AG04450 (cell line): Measurements from ENCODE around the gene DNM3. TPM values are rescaled to one million over a fixed set of nuclear protein-coding genes. Genes with fewer than 3 reads are reported as not detected.
A peak's percentile ranks its signal among the peaks of the same experiment; 100 is the strongest.

Source experiments
- CTCF ChIA-PET: fragments of 300-600, 350-600 bp; formaldehyde crosslinking; extraction: SDS; loops from one replicate; lab custom pipeline; 2022; ENCODE audit warnings: antibody characterized with exemption, inconsistent platforms; lab: Charles Lee
- POLR2A ChIA-PET: fragments of 350-600 bp; formaldehyde crosslinking; extraction: SDS; loops from one replicate; lab custom pipeline; 2021; ENCODE audit warnings: antibody characterized with exemption, inconsistent platforms; lab: Yijun Ruan, JAX
- DNase-seq: peaks from one replicate; pipeline ENCODE4 v3.0.0-alpha.2; 2011; ENCODE audit warnings: low read depth, low spot score
- H3K27ac ChIP-seq: one replicate; pipeline ENCODE4 v1.5.1; 2012; ENCODE audit warnings: low read depth, low read length, control low read depth
- H3K27me3 ChIP-seq: one replicate; pipeline ENCODE4 v1.6.0; 2012; ENCODE audit warnings: low read length; ENCODE audit not compliant: control insufficient read depth, insufficient read depth
- H3K4me3 ChIP-seq: 2 replicates; pipeline ENCODE4 v1.5.1; 2011; ENCODE audit warnings: mild to moderate bottlenecking, low read depth, low read length, control low read depth
- H3K9me3 ChIP-seq: 2 replicates; pipeline ENCODE4 v1.5.1; 2012; ENCODE audit warnings: low read length; ENCODE audit not compliant: control insufficient read depth, insufficient read depth
- polyA plus RNA-seq: library from polyadenylated mRNA; depleted of rRNA; stranded (reverse); fragments of >200 nt; gene quantifications from 2 replicates; pipeline ENCODE4 v1.2.3, GENCODE V29; 2011
- TF ChIP-seq, protein P1 (sequence below): IDR thresholded peaks from 2 replicates; pipeline ENCODE4 v1.5.1; 2011; ENCODE audit warnings: low read depth, low read length, control low read depth, inconsistent platforms

Gene DNM3
- polyA plus RNA-seq, 1 experiment, result 0.37 TPM

DNA sequence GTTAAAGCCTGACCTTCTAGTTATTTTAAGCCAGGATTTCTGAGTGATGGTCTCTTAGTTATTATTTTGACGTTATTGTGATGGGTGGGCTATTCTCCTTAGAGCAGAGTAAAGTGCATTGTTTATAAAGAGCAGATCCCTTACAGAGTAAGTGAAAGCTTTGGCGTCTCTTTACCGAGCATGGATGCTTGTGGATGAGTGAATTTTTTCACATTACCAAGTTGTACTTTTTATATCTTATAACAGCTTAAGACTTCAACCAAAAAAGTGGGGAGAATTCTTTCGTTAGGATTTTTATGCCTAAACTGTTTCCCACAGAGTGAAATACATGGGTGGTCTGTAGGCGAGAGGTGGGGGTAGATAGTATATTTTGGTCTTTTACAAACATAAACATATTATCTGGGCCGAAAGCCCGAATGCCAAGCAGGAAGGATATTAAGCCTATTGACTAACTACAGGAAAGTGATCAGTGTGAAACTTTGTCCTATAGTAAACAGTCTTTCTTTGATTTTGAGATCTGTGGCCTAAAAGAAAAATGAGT is 300.1 kb downstream of the DNM3 start:
- DNase-seq, result no peak
- TF ChIP-seq, protein P1, sequence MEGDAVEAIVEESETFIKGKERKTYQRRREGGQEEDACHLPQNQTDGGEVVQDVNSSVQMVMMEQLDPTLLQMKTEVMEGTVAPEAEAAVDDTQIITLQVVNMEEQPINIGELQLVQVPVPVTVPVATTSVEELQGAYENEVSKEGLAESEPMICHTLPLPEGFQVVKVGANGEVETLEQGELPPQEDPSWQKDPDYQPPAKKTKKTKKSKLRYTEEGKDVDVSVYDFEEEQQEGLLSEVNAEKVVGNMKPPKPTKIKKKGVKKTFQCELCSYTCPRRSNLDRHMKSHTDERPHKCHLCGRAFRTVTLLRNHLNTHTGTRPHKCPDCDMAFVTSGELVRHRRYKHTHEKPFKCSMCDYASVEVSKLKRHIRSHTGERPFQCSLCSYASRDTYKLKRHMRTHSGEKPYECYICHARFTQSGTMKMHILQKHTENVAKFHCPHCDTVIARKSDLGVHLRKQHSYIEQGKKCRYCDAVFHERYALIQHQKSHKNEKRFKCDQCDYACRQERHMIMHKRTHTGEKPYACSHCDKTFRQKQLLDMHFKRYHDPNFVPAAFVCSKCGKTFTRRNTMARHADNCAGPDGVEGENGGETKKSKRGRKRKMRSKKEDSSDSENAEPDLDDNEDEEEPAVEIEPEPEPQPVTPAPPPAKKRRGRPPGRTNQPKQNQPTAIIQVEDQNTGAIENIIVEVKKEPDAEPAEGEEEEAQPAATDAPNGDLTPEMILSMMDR, result no peak
- POLR2A ChIA-PET, result interaction anchor here (1.3 kb wide), 1 partner anchor 182 kb away, joined by 3 read pairs; no protein-coding TSS in a partner anchor

DNA sequence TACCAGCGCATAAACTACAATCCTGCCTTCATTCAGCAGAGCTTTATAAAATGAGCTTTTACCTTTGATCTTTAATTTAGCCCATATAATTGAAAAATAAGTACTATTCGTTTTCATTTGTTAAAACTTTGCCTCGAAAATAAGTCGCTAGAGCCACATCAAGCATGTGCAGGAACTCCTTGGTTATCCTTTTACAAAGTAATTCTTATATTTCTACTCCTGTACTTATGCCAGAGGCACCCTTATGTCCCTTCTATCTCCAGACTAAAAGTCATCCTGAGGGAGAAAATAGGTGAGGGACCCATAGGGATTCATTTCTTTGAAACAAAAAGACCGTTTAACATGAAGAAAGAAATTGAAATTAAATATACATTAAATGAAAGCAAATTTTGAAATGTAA is 301.0 kb downstream of the DNM3 start:
- no peaks in the 10 kb centered on the region for H3K9me3 ChIP-seq
- no peak overlapping the region for H3K27ac ChIP-seq
- POLR2A ChIA-PET, result interaction anchor here (1.3 kb wide), 1 partner anchor 181 kb away, joined by 3 read pairs; no protein-coding TSS in a partner anchor
- TF ChIP-seq, protein P1, result no peak
- no peak for DNase-seq
- peak overlapping the region; percentile 84 for H3K4me3 ChIP-seq
- CTCF ChIA-PET, result interaction anchor here (1.9 to 2.1 kb wide), 2 partner anchors 140 to 257 kb away, joined by 6 to 8 read pairs; no protein-coding TSS in a partner anchor
- no peaks in the 10 kb centered on the region for H3K27me3 ChIP-seq

More for the DNA sequence above, 300.1 kb downstream of the DNM3 start:
- H3K27me3 ChIP-seq, result no peaks in the 10 kb centered on the region
- H3K4me3 ChIP-seq, result peak overlapping the region; percentile 84
- H3K27ac ChIP-seq, result no peak overlapping the region
- no peaks in the 10 kb centered on the region for H3K9me3 ChIP-seq
- CTCF ChIA-PET, result interaction anchor here (1.9 to 2.1 kb wide), 2 partner anchors 139 to 258 kb away, joined by 6 to 8 read pairs; no protein-coding TSS in a partner anchor

DNA sequence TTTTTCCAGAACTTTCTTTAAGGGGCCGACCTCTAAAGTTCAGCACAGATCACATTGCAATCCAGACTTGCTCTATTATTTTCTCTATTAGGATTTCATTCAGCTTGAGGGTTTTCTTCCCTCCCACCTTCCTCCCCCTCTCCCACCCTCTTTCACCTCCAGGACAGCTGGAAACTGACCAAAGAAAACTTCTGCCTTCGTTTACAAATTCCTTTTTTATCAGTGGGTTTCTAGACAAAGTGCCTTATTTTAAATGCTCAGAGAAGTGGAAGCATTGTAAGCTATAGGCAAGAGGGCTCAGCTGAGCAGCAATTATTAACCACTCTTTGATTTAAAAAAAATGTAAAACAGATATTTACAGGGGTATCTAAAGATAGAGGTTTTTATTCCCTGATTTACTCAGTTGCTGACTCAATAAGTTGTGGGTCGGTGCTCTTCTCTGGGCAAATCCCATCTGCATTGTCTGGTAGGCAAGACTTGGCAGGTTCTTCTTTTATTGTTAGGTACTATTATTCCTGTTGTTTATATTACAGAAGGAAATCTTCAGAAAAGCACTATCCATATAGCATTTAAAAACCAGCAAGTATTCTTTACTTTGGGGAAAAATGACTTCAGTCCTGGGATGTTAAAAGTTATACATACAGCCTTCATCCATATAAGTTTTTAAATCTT is 302.2 kb downstream of the DNM3 start:
- TF ChIP-seq, protein P1, result no peak
- Histone ChIP-seq H3K27me3 (no peaks in the 10 kb centered on the region), H3K4me3 (peak overlapping the region; percentile 84), H3K9me3 (no peaks in the 10 kb centered on the region), H3K27ac (peak overlapping the region; percentile 40)
- ChIA-PET POLR2A (interaction anchor here (0.8 kb wide), 1 partner anchor 256 kb away, joined by 3 read pairs; no protein-coding TSS in a partner anchor), CTCF (no interaction called here)
- no peak for DNase-seq

DNA sequence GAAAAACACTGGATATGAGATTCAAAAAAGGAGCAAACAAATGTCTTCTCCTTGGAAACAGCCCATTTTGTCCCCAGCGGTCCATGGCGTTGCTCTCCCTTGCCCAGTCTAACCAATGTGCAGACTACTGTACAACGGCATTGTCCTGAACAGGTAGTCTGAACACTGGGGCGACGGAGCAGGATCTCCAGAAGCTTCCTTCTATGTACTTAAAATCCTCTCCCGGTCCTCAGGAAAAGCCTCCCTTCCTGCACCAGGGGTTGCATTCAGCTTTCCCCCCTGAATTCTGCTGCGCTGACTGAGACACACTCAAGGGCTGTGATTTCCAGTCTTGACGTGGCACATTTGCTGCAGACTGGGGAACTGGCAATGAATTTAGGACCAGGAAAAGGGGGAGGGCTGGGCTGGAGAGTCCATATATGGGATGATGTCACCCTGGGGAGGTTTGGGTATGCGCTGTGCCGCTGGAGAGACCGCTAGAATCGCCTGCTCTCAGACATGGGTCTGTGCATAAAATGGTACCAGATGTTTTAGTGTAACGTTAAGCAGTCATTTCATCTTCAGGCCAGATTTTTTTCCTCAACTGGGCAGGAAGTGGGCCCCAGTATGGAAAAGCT is 303.3 kb downstream of the DNM3 start:
- Histone ChIP-seq H3K9me3 (no peaks in the 10 kb centered on the region), H3K27ac (peak overlapping the region; percentile 96), H3K27me3 (no peaks in the 10 kb centered on the region), H3K4me3 (peak overlapping the region; percentile 84)
- peak; percentile 94 for DNase-seq
- CTCF ChIA-PET, result interaction anchor here (0.7 to 1.9 kb wide), 3 partner anchors 142 to 255 kb away, joined by 3 to 6 read pairs (median 5); no protein-coding TSS in a partner anchor
- TF ChIP-seq, protein P1, result no peak
- POLR2A ChIA-PET, result interaction anchor here (0.6 to 1.6 kb wide), 10 partner anchors 9 to 1704 kb away, joined by 3 to 7 read pairs (median 4); no protein-coding TSS in a partner anchor
